GM23248 (cell line): ENCODE results near the gene NACC1. TPM values are rescaled to one million over a fixed set of nuclear protein-coding genes. Genes with fewer than 3 reads are reported as not detected.

Source experiments
- DNase-seq: peaks from one replicate; pipeline ENCODE4 v3.0.0-alpha.2; 2015
- H2AFZ ChIP-seq: fragments of 200-600 bp; sonication (generic); 2 replicates; pipeline ENCODE4 v1.6.1; 2016; ENCODE audit warnings: antibody characterized with exemption
- H3F3A ChIP-seq: fragments of 200-600 bp; sonication (generic); 2 replicates; pipeline ENCODE4 v1.6.1; 2016; ENCODE audit warnings: mild to moderate bottlenecking, antibody characterized with exemption, mixed run types; ENCODE audit not compliant: insufficient read depth
- H3K27ac ChIP-seq: fragments of 200-600 bp; sonication (generic); 2 replicates; pipeline ENCODE4 v1.5.1; 2016; ENCODE audit warnings: mild to moderate bottlenecking
- H3K27me3 ChIP-seq: fragments of 200-600 bp; sonication (generic); replicated peaks from 2 replicates; pipeline ENCODE4 v1.6.1; 2016; ENCODE audit warnings: mild to moderate bottlenecking; ENCODE audit not compliant: insufficient read depth
- H3K36me3 ChIP-seq: fragments of 200-600 bp; sonication (generic); 2 replicates; pipeline ENCODE4 v1.6.1; 2016; ENCODE audit warnings: low read depth, mild to moderate bottlenecking
- H3K4me1 ChIP-seq: fragments of 200-600 bp; sonication (generic); 2 replicates; pipeline ENCODE4 v1.6.1; 2016; ENCODE audit warnings: mild to moderate bottlenecking; ENCODE audit not compliant: insufficient read depth
- H3K4me2 ChIP-seq: fragments of 200-600 bp; sonication (generic); one replicate; pipeline ENCODE4 v1.6.1; 2016; ENCODE audit warnings: mild to moderate bottlenecking; ENCODE audit not compliant: unreplicated experiment
- H3K4me3 ChIP-seq: fragments of 200-600 bp; sonication (generic); 2 replicates; pipeline ENCODE4 v1.5.1; 2016; ENCODE audit warnings: mild to moderate bottlenecking
- H3K79me2 ChIP-seq: fragments of 200-600 bp; sonication (generic); 2 replicates; pipeline ENCODE4 v1.6.1; 2016; ENCODE audit warnings: mild to moderate bottlenecking; ENCODE audit not compliant: insufficient read depth
- H3K9ac ChIP-seq: fragments of 200-600 bp; sonication (generic); 2 replicates; pipeline ENCODE4 v1.6.1; 2016; ENCODE audit warnings: mild to moderate bottlenecking
- H3K9me2 ChIP-seq: fragments of 200-600 bp; sonication (generic); 2 replicates; pipeline ENCODE4 v1.6.1; 2016; ENCODE audit warnings: mixed run types, mild to moderate bottlenecking, moderate library complexity; ENCODE audit not compliant: insufficient read depth
- H3K9me3 ChIP-seq: fragments of 200-600 bp; sonication (generic); one replicate; pipeline ENCODE4 v1.6.1; 2017; ENCODE audit warnings: low read depth
- H4K20me1 ChIP-seq: fragments of 200-600 bp; sonication (generic); 2 replicates; pipeline ENCODE4 v1.6.0; 2016; ENCODE audit not compliant: insufficient read depth
- EZH2 ChIP-seq: fragments of 200-600 bp; sonication (generic); IDR thresholded peaks from 2 replicates; pipeline ENCODE4 v1.6.1; 2018; ENCODE audit warnings: antibody characterized with exemption, mild to moderate bottlenecking; ENCODE audit not compliant: insufficient read depth, poor library complexity, severe bottlenecking
- EZH2phosphoT487 ChIP-seq: fragments of 200-600 bp; sonication (generic); IDR thresholded peaks from 2 replicates; pipeline ENCODE4 v1.6.1; 2018; ENCODE audit warnings: antibody characterized with exemption, moderate library complexity, mild to moderate bottlenecking, low read depth; ENCODE audit not compliant: insufficient read depth
- WGBS, 2 experiments: methylation state at CpG; one replicate each; pipeline ENCODE4 v1.1.6; 2015 to 2017; ENCODE audit warnings: low lambda C conversion rate in 2 of 2, low coverage in 1 of 2; ENCODE audit errors: missing lambda C conversion rate in 2 of 2; 5-methylcytosine and 5-hydroxymethylcytosine counted together
- in situ Hi-C: fragments of 300-500 bp; cut with MboI; formaldehyde crosslinking; loops from 2 replicates; pipeline ENCODE4 v1.15.0; 2020
- polyA plus RNA-seq: library from polyadenylated mRNA; unstranded; fragments of >200 nt; fragmentation: Nextera tagmentation; extraction: Ambion mirVana; gene quantifications from 2 replicates; pipeline ENCODE4 v1.2.1, GENCODE V29; 2016
- total RNA-seq: library from RNA; depleted of rRNA; stranded (reverse); fragments of >200 nt; shearing (Covaris generic); gene quantifications from 2 replicates; pipeline ENCODE4 v1.2.3, GENCODE V29; 2014

Gene NACC1
- total and polyA plus RNA-seq, 2 experiments from 2014 or later = 1.4 to 104 TPM

- 48% methylated on average over 8 of the region's 8 CpGs for WGBS, 2 experiments
- Histone ChIP-seq H3K9me2 (no peaks in the 10 kb centered on the region), H3K27me3 (no peaks in the 10 kb centered on the region), H3F3A (peaks cover 5% of the 10 kb centered on the region; the same call in 1 of the 2 replicates), H3K79me2 (peaks cover 86% of the 10 kb centered on the region), H3K27ac (peak overlapping the region; percentile 27; the same call in 1 of the 2 replicates), H3K4me3 (no peak overlapping the region), H3K9me3 (no peaks in the 10 kb centered on the region), H2AFZ (no peak overlapping the region), H3K4me2 (no peak overlapping the region), H3K4me1 (peaks cover 16% of the 10 kb centered on the region), H3K36me3 (peaks cover 30% of the 10 kb centered on the region; the same call in 1 of the 2 replicates), H4K20me1 (no peaks in the 10 kb centered on the region; the same call in 1 of the 2 replicates), H3K9ac (peak overlapping the region; percentile 18; the same call in 1 of the 2 replicates)
- in situ Hi-C loops = no loop called here
- no peak for DNase-seq
- TF ChIP-seq EZH2 (no peak), EZH2phosphoT487 (no peak)
These were observed 41.7 kb upstream of the NACC1 start for GRCh38 chr19:13076320-13076719.

GRCh38 chr19:13076787-13077186 is 41.3 kb upstream of the NACC1 start:
- Histone ChIP-seq H3K27ac (peak overlapping the region; percentile 27; the same call in 1 of the 2 replicates), H3K9me3 (no peaks in the 10 kb centered on the region), H3K4me1 (peaks cover 16% of the 10 kb centered on the region), H3K27me3 (no peaks in the 10 kb centered on the region), H3K4me3 (no peak overlapping the region), H3K79me2 (peaks cover 86% of the 10 kb centered on the region), H3K9me2 (no peaks in the 10 kb centered on the region), H3K4me2 (no peak overlapping the region), H3K36me3 (peaks cover 34% of the 10 kb centered on the region; the same call in 1 of the 2 replicates), H2AFZ (no peak overlapping the region), H4K20me1 (no peaks in the 10 kb centered on the region; the same call in 1 of the 2 replicates), H3F3A (peaks cover 5% of the 10 kb centered on the region; the same call in 1 of the 2 replicates), H3K9ac (peak overlapping the region; percentile 18; the same call in 1 of the 2 replicates)
- in situ Hi-C loops = no loop called here
- no peak for TF ChIP-seq EZH2
- no peak for TF ChIP-seq EZH2phosphoT487
- 58 to 63% methylated on average over 6 of the region's 6 CpGs for WGBS, 2 experiments
- no peak for DNase-seq

GRCh38 chr19:13077240-13077639 is 40.8 kb upstream of the NACC1 start:
- peaks cover 37% of the 10 kb centered on the region; the same call in 1 of the 2 replicates for H3K36me3 ChIP-seq
- 0 out of 2 replicates have a peak overlapping the region, but pooled peaks have one; percentile 18 for H3K9ac ChIP-seq
- H2AFZ ChIP-seq = no peak overlapping the region
- 82 to 84% methylated on average over 10 to 11 of the region's 11 CpGs for WGBS, 2 experiments
- H3K4me1 ChIP-seq = peaks cover 16% of the 10 kb centered on the region
- no peaks in the 10 kb centered on the region for H3K9me3 ChIP-seq
- peaks cover 86% of the 10 kb centered on the region for H3K79me2 ChIP-seq
- no peaks in the 10 kb centered on the region for H3K9me2 ChIP-seq
- peaks cover 5% of the 10 kb centered on the region; the same call in 1 of the 2 replicates for H3F3A ChIP-seq
- no peak overlapping the region for H3K4me3 ChIP-seq
- H3K27ac ChIP-seq = no peak overlapping the region
- in situ Hi-C loops = no loop called here
- TF ChIP-seq EZH2 (no peak), EZH2phosphoT487 (no peak)
- DNase-seq = no peak
- H3K27me3 ChIP-seq = no peaks in the 10 kb centered on the region
- no peak overlapping the region for H3K4me2 ChIP-seq
- no peaks in the 10 kb centered on the region; the same call in 1 of the 2 replicates for H4K20me1 ChIP-seq

- Histone ChIP-seq H3K9me3 (no peaks in the 10 kb centered on the region), H2AFZ (no peak overlapping the region), H4K20me1 (no peaks in the 10 kb centered on the region), H3F3A (peaks cover 5% of the 10 kb centered on the region; the same call in 1 of the 2 replicates), H3K9ac (no peak overlapping the region), H3K36me3 (peaks cover 39% of the 10 kb centered on the region), H3K4me2 (no peak overlapping the region), H3K79me2 (peaks cover 83% of the 10 kb centered on the region), H3K27me3 (no peaks in the 10 kb centered on the region), H3K4me1 (peaks cover 16% of the 10 kb centered on the region), H3K9me2 (no peaks in the 10 kb centered on the region), H3K27ac (no peak overlapping the region), H3K4me3 (no peak overlapping the region)
- TF ChIP-seq EZH2phosphoT487 (no peak), EZH2 (no peak)
- in situ Hi-C loops = no loop called here
- WGBS, 2 experiments = 80 to 85% methylated on average over 9 to 10 of the region's 10 CpGs
- DNase-seq = no peak
These were observed 39.7 kb upstream of the NACC1 start for GRCh38 chr19:13078381-13078780.
